ENCODE data around the gene MFSD8. TPM values are rescaled to one million over a fixed set of nuclear protein-coding genes. Genes with fewer than 3 reads are reported as not detected.
"Not testable (repeated sequence)": the region's sequence is repeated elsewhere in the genome, so short reads cannot be mapped to it uniquely, and the experiment has no call there.

The MFSD8 gene
- total RNA-seq, 4 donors from 2014 or later, result 13.6 to 36.1 (median 16.3) TPM

DNA sequence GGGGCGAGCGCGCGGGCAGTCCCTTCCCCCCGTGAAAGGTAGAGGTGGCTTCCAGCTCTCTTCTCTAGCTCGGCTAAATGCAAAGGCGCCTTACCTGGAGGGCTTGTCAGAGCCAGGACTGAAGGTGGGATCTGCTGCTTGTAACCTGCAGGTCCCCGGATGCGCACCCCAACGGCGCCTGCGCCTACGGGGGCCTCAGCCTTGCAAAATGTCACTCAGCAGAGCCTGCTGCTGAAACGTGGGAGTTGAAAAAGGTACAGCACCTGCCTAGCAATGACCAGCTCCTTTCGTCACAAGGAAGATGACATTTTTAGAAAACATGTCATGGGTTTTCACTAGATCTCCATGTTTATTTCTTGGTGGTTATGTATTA, 816 bp upstream of the MFSD8 start:
- no peaks in the 10 kb centered on the region for H3K27me3 ChIP-seq
- DNase-seq (ENCODE audit: extremely low spot score), result no peak
- intact Hi-C loops (cut with DNase I), result loop anchor here (1.0 to 10.0 kb wide), 2 partner anchors 96 to 331 kb away; partner anchors contain the start of genes INTU and LARP1B
- H3K9me3 ChIP-seq, result no peaks in the 10 kb centered on the region
- peaks cover 11 to 36% (median 22%) of the 10 kb centered on the region in 4 donors for H3K4me1 ChIP-seq
- no peaks in the 10 kb centered on the region for H3K36me3 ChIP-seq
- TF ChIP-seq POLR2A (IDR thresholded peaks at IDR 0.05; ENCODE audit: low read depth) (no peak), EP300 (IDR thresholded peaks at IDR 0.05) (no peak), POLR2AphosphoS5 (IDR thresholded peaks at IDR 0.05) (no peak)
- TF ChIP-seq, protein P1, sequence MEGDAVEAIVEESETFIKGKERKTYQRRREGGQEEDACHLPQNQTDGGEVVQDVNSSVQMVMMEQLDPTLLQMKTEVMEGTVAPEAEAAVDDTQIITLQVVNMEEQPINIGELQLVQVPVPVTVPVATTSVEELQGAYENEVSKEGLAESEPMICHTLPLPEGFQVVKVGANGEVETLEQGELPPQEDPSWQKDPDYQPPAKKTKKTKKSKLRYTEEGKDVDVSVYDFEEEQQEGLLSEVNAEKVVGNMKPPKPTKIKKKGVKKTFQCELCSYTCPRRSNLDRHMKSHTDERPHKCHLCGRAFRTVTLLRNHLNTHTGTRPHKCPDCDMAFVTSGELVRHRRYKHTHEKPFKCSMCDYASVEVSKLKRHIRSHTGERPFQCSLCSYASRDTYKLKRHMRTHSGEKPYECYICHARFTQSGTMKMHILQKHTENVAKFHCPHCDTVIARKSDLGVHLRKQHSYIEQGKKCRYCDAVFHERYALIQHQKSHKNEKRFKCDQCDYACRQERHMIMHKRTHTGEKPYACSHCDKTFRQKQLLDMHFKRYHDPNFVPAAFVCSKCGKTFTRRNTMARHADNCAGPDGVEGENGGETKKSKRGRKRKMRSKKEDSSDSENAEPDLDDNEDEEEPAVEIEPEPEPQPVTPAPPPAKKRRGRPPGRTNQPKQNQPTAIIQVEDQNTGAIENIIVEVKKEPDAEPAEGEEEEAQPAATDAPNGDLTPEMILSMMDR (IDR thresholded peaks at IDR 0.05), result no peak
- 0% methylated on average over 8 of the region's 15 CpGs for WGBS
- peak overlapping the region; percentile 85 to 96 (median 90) for H3K4me3 ChIP-seq
- peak overlapping the region; percentile 93 to 98 (median 95) for H3K27ac ChIP-seq (replicated peaks in 1 of 4)

DNA sequence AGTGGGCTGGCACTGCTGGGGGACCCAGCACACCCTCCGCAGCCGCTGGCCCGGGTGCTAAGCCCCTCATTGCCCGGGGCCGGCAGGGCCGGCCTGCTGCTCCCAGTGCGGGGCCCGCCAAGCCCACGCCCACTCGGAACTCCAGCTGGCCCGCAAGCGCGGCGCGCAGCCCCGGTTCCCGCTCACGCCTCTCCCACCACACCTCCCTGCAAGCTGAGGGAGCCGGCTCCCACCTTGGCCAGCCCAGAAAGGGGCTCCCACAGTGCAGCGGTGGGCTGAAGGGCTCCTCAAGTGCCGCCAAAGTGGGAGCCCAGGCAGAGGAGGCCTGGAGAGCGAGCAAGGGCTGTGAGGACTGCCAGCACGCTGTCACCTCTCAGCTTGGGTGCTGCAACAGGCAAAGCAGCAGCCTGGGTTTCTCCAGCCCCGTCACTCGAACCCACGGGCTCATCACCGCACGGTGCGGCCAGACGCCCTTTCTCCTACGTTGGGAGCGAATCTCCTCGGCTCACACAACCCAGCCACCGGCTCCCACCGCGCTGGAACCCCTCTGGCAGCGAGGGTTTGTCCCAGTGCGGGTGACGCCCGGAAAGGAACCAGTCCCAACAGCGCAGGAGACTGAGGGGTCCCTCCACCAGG, 429 bp downstream of the MFSD8 start:
- not testable (repeated sequence) for DNase-seq (ENCODE audit: extremely low spot score); H3K27me3 ChIP-seq; H3K36me3 ChIP-seq; H3K9me3 ChIP-seq
- Histone ChIP-seq H3K4me3 (peak overlapping the region; percentile 85 to 96 (median 90)), H3K4me1 (peaks cover 11 to 33% (median 24%) of the 10 kb centered on the region in 4 donors), H3K27ac (replicated peaks in 1 of 4) (peak overlapping the region; percentile 93 to 98 (median 95))
- WGBS, result 7% methylated on average over 6 of the region's 41 CpGs
- intact Hi-C loops (cut with DNase I), result loop anchor here (1.0 to 10.0 kb wide), 2 partner anchors 97 to 330 kb away; partner anchors contain the start of genes INTU and LARP1B

DNA sequence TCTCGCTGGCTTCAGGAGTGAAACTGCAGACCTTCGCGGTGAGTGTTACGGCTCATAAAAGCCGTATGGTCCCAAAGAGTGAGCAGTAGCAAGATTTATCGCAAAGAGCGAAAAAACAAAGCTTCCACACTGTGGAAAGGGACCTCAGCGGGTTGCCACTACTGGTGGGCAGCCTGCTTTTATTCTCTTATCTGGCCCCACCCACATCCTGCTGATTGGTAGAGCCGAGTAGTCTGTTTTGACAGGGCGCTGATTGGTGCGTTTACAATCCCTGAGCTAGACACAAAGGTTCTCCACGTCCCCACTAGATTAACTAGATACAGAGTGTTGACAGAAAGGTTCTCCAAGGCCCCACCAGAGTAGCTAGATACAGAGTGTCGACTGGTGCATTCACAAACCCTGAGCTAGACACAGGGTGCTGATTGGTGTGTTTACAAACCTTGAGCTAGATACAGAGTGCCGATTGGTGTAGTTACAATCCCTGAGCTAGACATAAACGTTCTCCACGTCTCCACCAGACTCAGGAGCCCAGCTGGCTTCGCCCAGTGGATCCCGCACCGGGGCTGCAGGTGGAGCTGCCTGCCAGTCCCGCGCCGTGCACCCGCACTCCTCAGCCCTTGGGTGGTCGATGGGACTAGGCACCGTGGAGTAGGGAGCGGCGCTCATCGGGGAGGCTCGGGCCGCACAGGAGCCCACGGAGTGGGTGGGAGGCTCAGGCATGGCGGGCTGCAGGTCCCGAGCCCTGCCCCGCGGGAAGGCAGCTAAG, 1.2 kb downstream of the MFSD8 start:
- not testable (repeated sequence) for H3K36me3 ChIP-seq; H3K27me3 ChIP-seq; DNase-seq (ENCODE audit: extremely low spot score); H3K9me3 ChIP-seq
- Histone ChIP-seq H3K4me3 (peak overlapping the region; percentile 85 to 96 (median 90)), H3K4me1 (peaks cover 7 to 29% (median 24%) of the 10 kb centered on the region in 4 donors), H3K27ac (replicated peaks in 1 of 4) (peak overlapping the region; percentile 93 to 98 (median 95))
- WGBS, result 85% methylated on average over 17 of the region's 35 CpGs
- intact Hi-C loops (cut with DNase I), result loop anchor here (10.0 kb wide), 1 partner anchor 329 kb away; the partner anchor contains the start of gene INTU

DNA sequence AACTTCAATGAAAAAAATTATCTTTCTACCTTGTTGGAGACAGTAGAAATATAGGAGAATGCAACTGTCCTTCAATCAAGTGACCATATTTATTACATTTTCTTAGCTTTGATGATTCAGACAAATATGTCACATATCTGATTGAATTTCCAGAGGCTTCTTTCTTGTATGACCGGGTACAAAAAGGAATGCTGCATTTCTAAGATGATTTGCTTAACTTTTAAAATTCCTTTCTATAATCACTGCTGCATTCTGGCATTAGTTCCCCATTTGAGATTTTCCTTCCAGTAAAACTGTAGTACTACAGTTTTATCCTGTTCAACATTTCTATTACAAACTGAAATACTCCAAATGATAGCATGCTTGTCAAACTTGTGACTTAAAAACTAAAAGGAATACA, 5.2 kb downstream of the MFSD8 start:
- intact Hi-C loops (cut with DNase I), result loop anchor here (10.0 kb wide), 1 partner anchor 325 kb away; the partner anchor contains the start of gene INTU
- WGBS, result 75% methylated on average over 1 of the region's 1 CpG

DNA sequence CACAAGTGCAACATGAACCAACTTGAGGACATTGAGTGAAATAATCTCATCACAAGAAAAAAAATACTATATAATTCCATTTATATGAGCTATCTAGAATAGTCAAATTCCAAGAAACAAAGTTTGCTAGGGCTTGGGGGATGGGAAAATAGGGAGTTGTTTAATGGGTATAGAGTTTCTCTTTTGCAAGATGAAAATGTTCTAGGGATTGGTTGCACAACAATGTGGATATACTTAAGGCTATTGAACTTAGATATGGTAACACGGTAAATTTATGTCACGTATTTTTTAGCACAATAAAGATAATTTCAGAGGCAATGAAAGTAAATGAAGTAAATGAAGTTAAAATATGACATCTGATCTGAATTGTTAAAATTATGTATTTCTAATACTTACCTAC, 7.9 kb downstream of the MFSD8 start:
- Histone ChIP-seq H3K9me3 (no peaks in the 10 kb centered on the region), H3K4me1 (peaks cover 0 to 11% (median 0%) of the 10 kb centered on the region in 4 donors), H3K4me3 (no peak overlapping the region), H3K27me3 (no peaks in the 10 kb centered on the region), H3K27ac (replicated peaks in 1 of 4) (no peak overlapping the region), H3K36me3 (peaks cover 0 to 32% (median 15%) of the 10 kb centered on the region in 4 donors)
- WGBS, result 100% methylated on average over 2 of the region's 2 CpGs
- intact Hi-C loops (cut with DNase I), result no loop called here
- TF ChIP-seq POLR2A (IDR thresholded peaks at IDR 0.05; ENCODE audit: low read depth), result no peak
- TF ChIP-seq, protein P1 (IDR thresholded peaks at IDR 0.05), result no peak
- DNase-seq (ENCODE audit: extremely low spot score), result no peak

More for the DNA sequence above, 5.2 kb downstream of the MFSD8 start:
- Histone ChIP-seq H3K4me3 (no peak overlapping the region), H3K36me3 (peaks cover 0 to 24% (median 13%) of the 10 kb centered on the region in 4 donors), H3K27me3 (no peaks in the 10 kb centered on the region), H3K27ac (replicated peaks in 1 of 4) (no peak overlapping the region), H3K4me1 (peaks cover 0 to 30% (median 13%) of the 10 kb centered on the region in 4 donors), H3K9me3 (no peaks in the 10 kb centered on the region)
- no peak for DNase-seq (ENCODE audit: extremely low spot score)
- TF ChIP-seq POLR2A (IDR thresholded peaks at IDR 0.05; ENCODE audit: low read depth) (no peak), EP300 (IDR thresholded peaks at IDR 0.05) (no peak), POLR2AphosphoS5 (IDR thresholded peaks at IDR 0.05) (no peak)
- TF ChIP-seq, protein P1 (IDR thresholded peaks at IDR 0.05), result no peak
